CD14-positive monocyte (primary cell): ENCODE data around the gene PRM3. TPM values are rescaled to one million over a fixed set of nuclear protein-coding genes. Genes with fewer than 3 reads are reported as not detected.

Experiments
- DNase-seq, 3 donors: peaks; one replicate each; pipeline ENCODE4 v3.0.0-alpha.2; 2011 to 2022
- H2AFZ ChIP-seq: 2 replicates; pipeline ENCODE4 v1.6.0; 2012; ENCODE audit warnings: mild to moderate bottlenecking, low read depth, low read length, inconsistent platforms; ENCODE audit not compliant: insufficient read depth, poor library complexity, severe bottlenecking
- H3K27ac ChIP-seq, 2 donors: 1 replicate in 1 of 2; 2 replicates in 1 of 2; pipeline ENCODE4 v1.5.1; 2012 to 2013; ENCODE audit warnings: low read length in 2 of 2, control low read depth in 1 of 2, inconsistent platforms in 1 of 2, low read depth in 1 of 2, mild to moderate bottlenecking in 1 of 2
- H3K27me3 ChIP-seq, 2 donors: one replicate each; pipeline versions ENCODE4 v1.6.0 to v1.6.1; 2011 to 2013; ENCODE audit warnings: low read length in 2 of 2; ENCODE audit not compliant: control insufficient read depth in 2 of 2, insufficient read depth in 2 of 2
- H3K36me3 ChIP-seq, 2 donors: replicated peaks in 1 of 2; 1 replicate in 1 of 2; 2 replicates in 1 of 2; pipeline versions ENCODE4 v1.5.1 to v1.6.1; 2012 to 2013; ENCODE audit warnings: low read length in 2 of 2, control low read depth in 1 of 2, inconsistent platforms in 1 of 2, mild to moderate bottlenecking in 1 of 2; ENCODE audit not compliant: insufficient read depth in 2 of 2, control insufficient read depth in 1 of 2
- H3K4me1 ChIP-seq, 2 donors: 1 replicate in 1 of 2; 2 replicates in 1 of 2; pipeline versions ENCODE4 v1.5.1 to v1.6.1; 2012 to 2013; ENCODE audit warnings: low read length in 2 of 2, control low read depth in 1 of 2, inconsistent platforms in 1 of 2, mild to moderate bottlenecking in 1 of 2, moderate library complexity in 1 of 2; ENCODE audit not compliant: insufficient read depth in 2 of 2, control insufficient read depth in 1 of 2
- H3K4me2 ChIP-seq: replicated peaks from 2 replicates; pipeline ENCODE3; 2012; ENCODE audit warnings: low read length, moderate library complexity, mild to moderate bottlenecking; ENCODE audit not compliant: poor library complexity, severe bottlenecking; ENCODE audit errors: extremely low read depth
- H3K4me3 ChIP-seq, 3 experiments: fragments of 200-600 bp in 1 of 3; sonication (generic) in 1 of 3; replicated peaks in 1 of 3; 1 replicate in 2 of 3; 2 replicates in 1 of 3; pipeline ENCODE4 v1.5.1; 2011 to 2013; ENCODE audit warnings: low read length in 3 of 3, mild to moderate bottlenecking in 3 of 3, control low read depth in 2 of 3, low read depth in 2 of 3, inconsistent platforms in 1 of 3, moderate library complexity in 1 of 3
- H3K79me2 ChIP-seq: 2 replicates; pipeline ENCODE4 v1.6.0; 2012; ENCODE audit warnings: mild to moderate bottlenecking, control low read depth, inconsistent platforms, low read length, moderate library complexity; ENCODE audit not compliant: insufficient read depth
- H3K9ac ChIP-seq: 2 replicates; pipeline ENCODE4 v1.6.0; 2017; ENCODE audit warnings: low read length, mild to moderate bottlenecking; ENCODE audit not compliant: insufficient read depth, poor library complexity, severe bottlenecking
- H3K9me3 ChIP-seq, 2 donors: replicated peaks in 1 of 2; 1 replicate in 1 of 2; 2 replicates in 1 of 2; pipeline versions ENCODE4 v1.5.1 to v1.6.1; 2012 to 2013; ENCODE audit warnings: low read length in 2 of 2, control low read depth in 1 of 2; ENCODE audit not compliant: control insufficient read depth in 1 of 2, insufficient read depth in 1 of 2
- H4K20me1 ChIP-seq: 2 replicates; pipeline ENCODE4 v1.6.0; 2012; ENCODE audit warnings: mild to moderate bottlenecking, low read length, control low read depth, moderate library complexity; ENCODE audit not compliant: insufficient read depth
- H3K27ac Mint-ChIP-seq, 7 donors: one replicate each; pipeline ENCODE4 v1.8.0; 2020; ENCODE audit warnings: mild to moderate bottlenecking in 7 of 7, mixed read lengths in 7 of 7, moderate library complexity in 6 of 7, inconsistent platforms in 2 of 7
- H3K27me3 Mint-ChIP-seq, 3 donors: one replicate each; pipeline ENCODE4 v1.8.0; 2021 to 2022; ENCODE audit warnings: low read depth in 3 of 3, mild to moderate bottlenecking in 3 of 3, mixed read lengths in 3 of 3, moderate library complexity in 3 of 3, inconsistent platforms in 1 of 3
- H3K36me3 Mint-ChIP-seq, 2 donors: one replicate each; pipeline ENCODE4 v1.8.0; 2020; ENCODE audit warnings: mixed read lengths in 2 of 2, inconsistent platforms in 1 of 2, mild to moderate bottlenecking in 1 of 2
- H3K4me1 Mint-ChIP-seq: one replicate; pipeline ENCODE4 v1.8.0; 2020; ENCODE audit warnings: mild to moderate bottlenecking, mixed read lengths
- H3K4me3 Mint-ChIP-seq, 2 donors: one replicate each; pipeline ENCODE4 v1.8.0; 2020; ENCODE audit warnings: mild to moderate bottlenecking in 2 of 2, mixed read lengths in 2 of 2, moderate library complexity in 1 of 2
- H3K9me3 Mint-ChIP-seq, 7 donors: one replicate each; pipeline ENCODE4 v1.8.0; 2020 to 2022; ENCODE audit warnings: mixed read lengths in 7 of 7, mild to moderate bottlenecking in 6 of 7, moderate library complexity in 6 of 7, inconsistent platforms in 2 of 7
- CTCF ChIP-seq: fragments of 200-600 bp; IDR thresholded peaks from one replicate; pipeline ENCODE4 v1.8.0; 2022; ENCODE audit warnings: antibody characterized with exemption, mild to moderate bottlenecking
- WGBS: methylation state at CpG from one replicate; pipeline ENCODE4 v1.1.5; 2013; ENCODE audit warnings: missing lambda C conversion rate; ENCODE audit not compliant: insufficient coverage; 5-methylcytosine and 5-hydroxymethylcytosine counted together
- intact Hi-C, 2 donors: fragments of 100-400 bp; cut with micrococcal nuclease; formaldehyde crosslinking; loops; one replicate each; pipeline versions ENCODE4 v1.15.0 to v1.15.1; 2023
- polyA plus RNA-seq, 3 donors: library from polyadenylated mRNA; depleted of rRNA in 1 of 3; unstranded in 2 of 3; stranded (reverse) in 1 of 3; fragments of 300-500 nt in 2 of 3; fragments of >200 nt in 1 of 3; fragmentation: Illumina TruSeq in 2 of 3; gene quantifications; 1 replicate in 2 of 3; 2 replicates in 1 of 3; pipeline ENCODE4 v1.2.3, GENCODE V29; 2012 to 2021

PRM3 gene
- polyA plus RNA-seq, 3 donors, result not detected

- DNase-seq, result no peak
- H3K4me1 Mint-ChIP-seq, result peaks cover 12% of the 10 kb centered on the region
- WGBS, result 94% methylated on average over 14 of the region's 16 CpGs
- TF ChIP-seq CTCF, result no peak
- H3K4me3 Mint-ChIP-seq, result no peak overlapping the region
- Histone ChIP-seq H2AFZ (no peak overlapping the region), H3K9ac (no peak overlapping the region), H3K36me3 (no peaks in the 10 kb centered on the region), H3K4me1 (peaks cover 6 to 14% of the 10 kb centered on the region in 2 donors), H3K4me2 (no peak overlapping the region), H3K4me3 (no peak overlapping the region), H4K20me1 (peaks cover 3% of the 10 kb centered on the region), H3K79me2 (no peaks in the 10 kb centered on the region), H3K27ac (no peak overlapping the region), H3K27me3 (peaks cover 0 to 16% of the 10 kb centered on the region in 2 donors), H3K9me3 (no peaks in the 10 kb centered on the region)
- H3K27ac Mint-ChIP-seq, result peak overlapping the region in 1 of 7 donors; percentile 36
- H3K36me3 Mint-ChIP-seq, result peaks cover 5% of the 10 kb centered on the region in 2 donors
- peaks cover 27 to 44% (median 36%) of the 10 kb centered on the region in 3 donors for H3K27me3 Mint-ChIP-seq
- intact Hi-C loops, result loop anchor here in 1 of 2 donors (10.0 kb wide), 1 partner anchor 45 kb away; no protein-coding TSS in a partner anchor
- peaks cover 0 to 3% (median 0%) of the 10 kb centered on the region in 7 donors for H3K9me3 Mint-ChIP-seq
Measured at GRCh38 chr16:11250091-11250785, 23.2 kb downstream of the PRM3 start.

- H3K27ac ChIP-seq, result no peak overlapping the region
- no peaks in the 10 kb centered on the region for H3K36me3 ChIP-seq
- no peak overlapping the region for H3K9ac ChIP-seq
- H3K36me3 Mint-ChIP-seq, result peaks cover 5% of the 10 kb centered on the region in 2 donors
- no peak overlapping the region for H3K4me3 Mint-ChIP-seq
- peaks cover 12% of the 10 kb centered on the region for H3K4me1 Mint-ChIP-seq
- H3K4me2 ChIP-seq, result no peak overlapping the region
- DNase-seq, result no peak
- TF ChIP-seq CTCF, result no peak
- H3K27me3 ChIP-seq, result peaks cover 0 to 13% of the 10 kb centered on the region in 2 donors
- no peak overlapping the region for H3K4me3 ChIP-seq
- H3K79me2 ChIP-seq, result no peaks in the 10 kb centered on the region
- H3K27me3 Mint-ChIP-seq, result peaks cover 25 to 40% (median 34%) of the 10 kb centered on the region in 3 donors
- 96% methylated on average over 60 of the region's 63 CpGs for WGBS
- H2AFZ ChIP-seq, result no peak overlapping the region
- H4K20me1 ChIP-seq, result peaks cover 1% of the 10 kb centered on the region
- H3K27ac Mint-ChIP-seq, result peak overlapping the region in 1 of 7 donors; percentile 36
- peaks cover 0 to 4% (median 0%) of the 10 kb centered on the region in 7 donors for H3K9me3 Mint-ChIP-seq
- intact Hi-C loops, result loop anchor here in 1 of 2 donors (10.0 kb wide), 1 partner anchor 45 kb away; no protein-coding TSS in a partner anchor
- no peaks in the 10 kb centered on the region for H3K9me3 ChIP-seq
- H3K4me1 ChIP-seq, result peaks cover under 1 to 6% of the 10 kb centered on the region in 2 donors
Measured at GRCh38 chr16:11249233-11250061, 24.0 kb downstream of the PRM3 start.
